Fibroblast of villous mesenchyme (primary cell): Measurements from ENCODE around the gene SSH3. TPM values are rescaled to one million over a fixed set of nuclear protein-coding genes. Genes with fewer than 3 reads are reported as not detected.

Source experiments
- DNase-seq: peaks from one replicate; pipeline ENCODE4 v3.0.0-alpha.2; 2010; ENCODE audit warnings: low read depth
- H3K4me3 ChIP-seq: 2 replicates; pipeline ENCODE4 v1.5.1; 2011; ENCODE audit warnings: low read depth, mild to moderate bottlenecking, low read length
- CTCF ChIP-seq: IDR thresholded peaks from 2 replicates; pipeline ENCODE4 v1.5.1; 2012; ENCODE audit warnings: low read depth, mild to moderate bottlenecking, low read length; ENCODE audit not compliant: insufficient read depth
- total RNA-seq: library from RNA; depleted of rRNA; stranded (reverse); fragments of >200 nt; gene quantifications from 2 replicates; pipeline ENCODE4 v1.2.3, GENCODE V29; 2012

SSH3 gene
- total RNA-seq, 1 donor = 21.2 TPM

GRCh38 chr11:67282155-67282875, 21.0 kb upstream of the SSH3 start:
- DNase-seq = no peak
- TF ChIP-seq CTCF = no peak

GRCh38 chr11:67282876-67283371, 20.4 kb upstream of the SSH3 start:
- no peak overlapping the region for H3K4me3 ChIP-seq
- no peak for TF ChIP-seq CTCF
- no peak for DNase-seq

More at GRCh38 chr11:67282155-67282875, 21.0 kb upstream of the SSH3 start:
- no peak overlapping the region for H3K4me3 ChIP-seq

GRCh38 chr11:67283481-67283963, 19.8 kb upstream of the SSH3 start:
- no peak for DNase-seq
- no peak for TF ChIP-seq CTCF
- no peak overlapping the region for H3K4me3 ChIP-seq

- no peak for DNase-seq
- no peak for TF ChIP-seq CTCF
- H3K4me3 ChIP-seq = no peak overlapping the region
These were observed 18.4 kb upstream of the SSH3 start for GRCh38 chr11:67284811-67285540.

- DNase-seq = no peak
- TF ChIP-seq CTCF = no peak
These were observed 17.5 kb upstream of the SSH3 start for GRCh38 chr11:67285541-67286498.

GRCh38 chr11:67286621-67287333, 16.6 kb upstream of the SSH3 start:
- no peak for TF ChIP-seq CTCF
- no peak overlapping the region for H3K4me3 ChIP-seq
- no peak for DNase-seq

More at GRCh38 chr11:67285541-67286498, 17.5 kb upstream of the SSH3 start:
- H3K4me3 ChIP-seq = no peak overlapping the region
